ENCODE measurements around the gene TBC1D3H. TPM values are rescaled to one million over a fixed set of nuclear protein-coding genes. Genes with fewer than 3 reads are reported as not detected.

The TBC1D3H gene
- not detected in 5 replicates for total RNA-seq (2022; extraction: Qiagen RNA extraction; ENCODE audit: low read depth)

GRCh38 chr17:36388385-36389245 lies at the start of gene TBC1D3H:
Gene TBC1D3H (minus strand): TSS chr17:36388435. CDS start chr17:36386895, 1,540 bp downstream.

Other genes with a start within 250 kb of the TBC1D3H start
- 2.1 to 3.7 TPM (median 3.4 TPM) in 5 replicates for gene TBC1D3B, start 211.8 kb downstream of the TBC1D3H start, total RNA-seq (2022; extraction: Qiagen RNA extraction; ENCODE audit: low read depth)
- gene CCL3L1, start 191.7 kb downstream of the TBC1D3H start, total RNA-seq (2022; extraction: Qiagen RNA extraction; ENCODE audit: low read depth), result not detected in 5 replicates
- gene CCL4L2, start 177.4 kb downstream of the TBC1D3H start, total RNA-seq (2022; extraction: Qiagen RNA extraction; ENCODE audit: low read depth), result not detected in 5 replicates
- 0.19 to 0.46 TPM (median 0.29 TPM) in 5 replicates for gene TBC1D3I, start 123.9 kb downstream of the TBC1D3H start, total RNA-seq (2022; extraction: Qiagen RNA extraction; ENCODE audit: low read depth)
- not detected in 5 replicates for gene TBC1D3G, start 64.6 kb downstream of the TBC1D3H start, total RNA-seq (2022; extraction: Qiagen RNA extraction; ENCODE audit: low read depth)
- gene ZNHIT3, start 98.2 kb upstream of the TBC1D3H start, total RNA-seq (2022; extraction: Qiagen RNA extraction; ENCODE audit: low read depth), result 81.8 to 91.9 TPM (median 87.6 TPM) in 5 replicates
- 60.8 to 66.2 TPM (median 63.0 TPM) in 5 replicates for gene MYO19, start 146.4 kb upstream of the TBC1D3H start, total RNA-seq (2022; extraction: Qiagen RNA extraction; ENCODE audit: low read depth)
- gene PIGW, start 146.6 kb upstream of the TBC1D3H start, total RNA-seq (2022; extraction: Qiagen RNA extraction; ENCODE audit: low read depth), result 27.0 to 29.4 TPM (median 27.8 TPM) in 5 replicates
- 57.2 to 65.3 TPM (median 63.2 TPM) in 5 replicates for gene GGNBP2, start 156.5 kb upstream of the TBC1D3H start, total RNA-seq (2022; extraction: Qiagen RNA extraction; ENCODE audit: low read depth)
- gene DHRS11, start 203.4 kb upstream of the TBC1D3H start, total RNA-seq (2022; extraction: Qiagen RNA extraction; ENCODE audit: low read depth), result 7.3 to 10.4 TPM (median 9.2 TPM) in 5 replicates
- gene MRM1, start 213.1 kb upstream of the TBC1D3H start, total RNA-seq (2022; extraction: Qiagen RNA extraction; ENCODE audit: low read depth), result 13.7 to 20.6 TPM (median 20.0 TPM) in 5 replicates

All from A549 treated with DMSO at 1 μM for 4 hours (cell line).